ENCODE measurements around the gene CES3. TPM values are rescaled to one million over a fixed set of nuclear protein-coding genes. Genes with fewer than 3 reads are reported as not detected.
"Not testable (repeated sequence)": the region's sequence is repeated elsewhere in the genome, so short reads cannot be mapped to it uniquely, and the experiment has no call there.

Gene CES3
- total RNA-seq, 1 donor from 2014 or later: 1.5 TPM

DNA sequence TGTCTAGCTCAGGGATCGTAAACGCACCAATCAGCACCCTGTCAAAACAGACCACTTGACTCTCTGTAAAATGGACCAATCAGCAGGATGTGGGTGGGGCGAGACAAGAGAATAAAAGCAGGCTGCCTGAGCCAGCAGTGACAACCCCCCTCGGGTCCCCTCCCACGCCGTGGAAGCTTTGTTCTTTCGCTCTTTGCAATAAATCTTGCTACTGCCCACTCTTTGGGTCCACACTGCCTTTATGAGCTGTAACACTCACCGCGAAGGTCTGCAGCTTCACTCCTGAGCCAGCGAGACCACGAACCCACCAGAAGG is 13.8 kb downstream of the CES3 start:
- H3K36me3 Mint-ChIP-seq (ENCODE audit: low read depth, unreplicated experiment); H3K4me3 ChIP-seq (ENCODE audit: insufficient read depth, low read depth, low read length); H2AFZ ChIP-seq (ENCODE audit: low read depth, low read length); FAIRE-seq; H3K9ac ChIP-seq (ENCODE audit: low read length); H4K20me1 ChIP-seq (ENCODE audit: insufficient read depth, low read length); DNase-seq (ENCODE audit: low read depth); H3K27ac ChIP-seq (ENCODE audit: low read depth, low read length); H3K27ac Mint-ChIP-seq (ENCODE audit: unreplicated experiment); H3K4me3 Mint-ChIP-seq (ENCODE audit: unreplicated experiment); H3K4me1 Mint-ChIP-seq (ENCODE audit: low read depth, unreplicated experiment); H3K4me2 ChIP-seq (ENCODE audit: low read length); H3K9me3 ChIP-seq (ENCODE audit: insufficient read depth, low read depth, low read length); H3K27me3 ChIP-seq (ENCODE audit: insufficient read depth, low read length); H3K36me3 ChIP-seq (ENCODE audit: insufficient read depth, low read length); H3K9me3 Mint-ChIP-seq (ENCODE audit: unreplicated experiment); H3K27me3 Mint-ChIP-seq (ENCODE audit: low read depth, unreplicated experiment); H3K79me2 ChIP-seq (ENCODE audit: insufficient read depth, low read length): not testable (repeated sequence)
- peaks cover 12% of the 10 kb centered on the region for H3K4me1 ChIP-seq (ENCODE audit: insufficient read depth, low read length)

DNA sequence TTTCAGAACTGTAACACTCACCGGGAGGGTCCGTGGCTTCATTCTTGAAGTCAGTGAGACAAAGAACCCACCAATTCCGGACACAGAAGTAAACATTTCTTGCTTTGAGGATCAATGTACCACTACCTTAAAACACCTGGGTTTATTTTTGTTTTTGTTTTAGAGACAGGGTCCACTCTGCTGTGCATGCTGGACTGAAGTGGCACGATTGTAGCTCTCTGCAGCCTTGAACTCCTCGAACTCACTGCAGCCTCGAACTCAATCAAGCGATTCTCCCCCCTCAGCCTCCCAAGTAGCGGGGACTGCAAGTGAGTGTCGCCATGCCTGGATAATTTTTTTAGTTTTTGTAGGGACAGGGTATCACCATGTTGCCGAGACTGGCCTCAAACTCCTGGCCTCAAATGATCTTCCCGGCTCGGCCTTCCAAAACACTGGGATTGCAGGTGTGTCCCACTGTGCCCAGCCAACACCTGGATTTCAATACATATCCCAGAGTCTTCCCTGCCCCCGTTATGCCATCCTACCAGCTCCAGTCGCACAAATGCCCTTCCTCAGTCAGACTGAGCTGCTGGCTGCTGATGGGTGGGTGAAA is 14.3 kb downstream of the CES3 start:
- Mint-ChIP-seq H3K4me1 (ENCODE audit: low read depth, unreplicated experiment) (peaks cover 6% of the 10 kb centered on the region), H3K36me3 (ENCODE audit: low read depth, unreplicated experiment) (no peaks in the 10 kb centered on the region), H3K4me3 (ENCODE audit: unreplicated experiment) (peak overlapping the region; percentile 34), H3K9me3 (ENCODE audit: unreplicated experiment) (no peaks in the 10 kb centered on the region), H3K27ac (ENCODE audit: unreplicated experiment) (no peak overlapping the region), H3K27me3 (ENCODE audit: low read depth, unreplicated experiment) (peaks cover 8% of the 10 kb centered on the region)
- no peak overlapping the region for H2AFZ ChIP-seq (ENCODE audit: low read depth, low read length)
- DNase-seq (ENCODE audit: low read depth) (no peak), FAIRE-seq (no peak)
- H3K9ac ChIP-seq (ENCODE audit: low read length): no peak overlapping the region
- H3K4me1 ChIP-seq (ENCODE audit: insufficient read depth, low read length): peaks cover 12% of the 10 kb centered on the region
- H3K4me2 ChIP-seq (ENCODE audit: low read length): no peak overlapping the region
- no peaks in the 10 kb centered on the region for H3K27me3 ChIP-seq (ENCODE audit: insufficient read depth, low read length)
- H3K36me3 ChIP-seq (ENCODE audit: insufficient read depth, low read length): no peaks in the 10 kb centered on the region
- no peak overlapping the region for H3K4me3 ChIP-seq (ENCODE audit: insufficient read depth, low read depth, low read length)
- no peaks in the 10 kb centered on the region for H4K20me1 ChIP-seq (ENCODE audit: insufficient read depth, low read length)
- no peaks in the 10 kb centered on the region for H3K79me2 ChIP-seq (ENCODE audit: insufficient read depth, low read length)
- no peaks in the 10 kb centered on the region for H3K9me3 ChIP-seq (ENCODE audit: insufficient read depth, low read depth, low read length)
- TF ChIP-seq, protein P1, sequence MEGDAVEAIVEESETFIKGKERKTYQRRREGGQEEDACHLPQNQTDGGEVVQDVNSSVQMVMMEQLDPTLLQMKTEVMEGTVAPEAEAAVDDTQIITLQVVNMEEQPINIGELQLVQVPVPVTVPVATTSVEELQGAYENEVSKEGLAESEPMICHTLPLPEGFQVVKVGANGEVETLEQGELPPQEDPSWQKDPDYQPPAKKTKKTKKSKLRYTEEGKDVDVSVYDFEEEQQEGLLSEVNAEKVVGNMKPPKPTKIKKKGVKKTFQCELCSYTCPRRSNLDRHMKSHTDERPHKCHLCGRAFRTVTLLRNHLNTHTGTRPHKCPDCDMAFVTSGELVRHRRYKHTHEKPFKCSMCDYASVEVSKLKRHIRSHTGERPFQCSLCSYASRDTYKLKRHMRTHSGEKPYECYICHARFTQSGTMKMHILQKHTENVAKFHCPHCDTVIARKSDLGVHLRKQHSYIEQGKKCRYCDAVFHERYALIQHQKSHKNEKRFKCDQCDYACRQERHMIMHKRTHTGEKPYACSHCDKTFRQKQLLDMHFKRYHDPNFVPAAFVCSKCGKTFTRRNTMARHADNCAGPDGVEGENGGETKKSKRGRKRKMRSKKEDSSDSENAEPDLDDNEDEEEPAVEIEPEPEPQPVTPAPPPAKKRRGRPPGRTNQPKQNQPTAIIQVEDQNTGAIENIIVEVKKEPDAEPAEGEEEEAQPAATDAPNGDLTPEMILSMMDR (IDR thresholded peaks at IDR 0.05; ENCODE audit: insufficient read depth, low read depth, low read length): no peak
- TF ChIP-seq EZH2 (IDR thresholded peaks at IDR 0.05; ENCODE audit: insufficient read depth, low read length): no peak
- no peak overlapping the region for H3K27ac ChIP-seq (ENCODE audit: low read depth, low read length)

DNA sequence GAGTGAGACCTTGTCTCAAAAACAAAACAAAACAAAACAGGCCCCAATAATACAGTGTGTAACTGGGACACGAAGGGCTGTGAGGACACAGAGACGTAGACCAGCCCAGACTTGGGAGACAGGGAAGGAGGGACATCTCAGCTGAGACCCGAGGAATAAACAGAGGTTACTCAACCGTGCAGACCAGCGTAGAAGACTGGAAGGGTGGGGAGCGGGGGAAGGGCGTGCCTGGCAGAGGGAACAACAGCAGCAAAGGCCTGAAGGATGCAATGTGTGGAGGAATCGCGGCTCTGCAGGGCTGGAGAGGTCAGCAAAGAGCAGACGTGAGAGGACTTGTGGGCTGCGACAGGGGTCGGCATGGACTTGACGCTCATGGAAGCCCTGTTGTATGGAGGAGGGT is 15.7 kb downstream of the CES3 start:
- FAIRE-seq (no peak), DNase-seq (ENCODE audit: low read depth) (no peak)
- H3K9ac ChIP-seq (ENCODE audit: low read length): no peak overlapping the region
- H3K27ac ChIP-seq (ENCODE audit: low read depth, low read length): no peak overlapping the region
- H3K27ac Mint-ChIP-seq (ENCODE audit: unreplicated experiment): no peak overlapping the region
- no peaks in the 10 kb centered on the region for H3K9me3 Mint-ChIP-seq (ENCODE audit: unreplicated experiment)
- H3K4me3 ChIP-seq (ENCODE audit: insufficient read depth, low read depth, low read length): no peak overlapping the region
- no peak overlapping the region for H3K4me3 Mint-ChIP-seq (ENCODE audit: unreplicated experiment)
- no peaks in the 10 kb centered on the region for H3K79me2 ChIP-seq (ENCODE audit: insufficient read depth, low read length)
- no peaks in the 10 kb centered on the region for H3K36me3 Mint-ChIP-seq (ENCODE audit: low read depth, unreplicated experiment)
- no peak overlapping the region for H2AFZ ChIP-seq (ENCODE audit: low read depth, low read length)
- H3K9me3 ChIP-seq (ENCODE audit: insufficient read depth, low read depth, low read length): no peaks in the 10 kb centered on the region
- H3K4me1 ChIP-seq (ENCODE audit: insufficient read depth, low read length): peaks cover under 1% of the 10 kb centered on the region
- no peaks in the 10 kb centered on the region for H4K20me1 ChIP-seq (ENCODE audit: insufficient read depth, low read length)
- H3K27me3 ChIP-seq (ENCODE audit: insufficient read depth, low read length): no peaks in the 10 kb centered on the region
- no peak overlapping the region for H3K4me2 ChIP-seq (ENCODE audit: low read length)
- peaks cover 13% of the 10 kb centered on the region for H3K27me3 Mint-ChIP-seq (ENCODE audit: low read depth, unreplicated experiment)
- H3K36me3 ChIP-seq (ENCODE audit: insufficient read depth, low read length): no peaks in the 10 kb centered on the region
- peaks cover 1% of the 10 kb centered on the region for H3K4me1 Mint-ChIP-seq (ENCODE audit: low read depth, unreplicated experiment)
- TF ChIP-seq EZH2 (IDR thresholded peaks at IDR 0.05; ENCODE audit: insufficient read depth, low read length): no peak
- TF ChIP-seq, protein P1 (IDR thresholded peaks at IDR 0.05; ENCODE audit: insufficient read depth, low read depth, low read length): no peak
